NCI-H748 treated with DMSO at 0.1 percent for 48 hours (cell line): ENCODE measurements around the gene PDZD11.
"Not testable (repeated sequence)": the region's sequence is repeated elsewhere in the genome, so short reads cannot be mapped to it uniquely, and the experiment has no call there.

Experiments used
- DNase-seq: peaks from one replicate; lab custom pipeline; 2025; lab: John Stamatoyannopoulos, UW

Gene PDZD11

GRCh38 chrX:70257423-70258288, 32.1 kb downstream of the PDZD11 start:
- no peak for DNase-seq

- no peak for DNase-seq
These were observed 34.3 kb downstream of the PDZD11 start for GRCh38 chrX:70255452-70255851.

- DNase-seq: no peak
These were observed 34.8 kb downstream of the PDZD11 start for GRCh38 chrX:70254909-70255308.

GRCh38 chrX:70254063-70254400, 35.7 kb downstream of the PDZD11 start:
- no peak for DNase-seq

- DNase-seq: no peak
These were observed 36.2 kb downstream of the PDZD11 start for GRCh38 chrX:70253377-70254062.

- no peak for DNase-seq
These were observed 37.2 kb downstream of the PDZD11 start for GRCh38 chrX:70252491-70252890.

- DNase-seq: no peak
These were observed 42.5 kb downstream of the PDZD11 start for GRCh38 chrX:70247252-70247651.

GRCh38 chrX:70244881-70245280, 44.8 kb downstream of the PDZD11 start:
- no peak for DNase-seq

- not testable (repeated sequence) for DNase-seq
These were observed 46.1 kb downstream of the PDZD11 start for GRCh38 chrX:70243601-70244000.

GRCh38 chrX:70241501-70241900, 48.2 kb downstream of the PDZD11 start:
- DNase-seq: no peak

GRCh38 chrX:70240751-70241150, 49.0 kb downstream of the PDZD11 start:
- no peak for DNase-seq
